Measurements from ENCODE around the gene ITGB7. TPM values are rescaled to one million over a fixed set of nuclear protein-coding genes. Genes with fewer than 3 reads are reported as not detected.

The ITGB7 gene
- total and polyA plus RNA-seq, 10 donors = 23.9 to 75.5 (median 55.8) TPM

DNA sequence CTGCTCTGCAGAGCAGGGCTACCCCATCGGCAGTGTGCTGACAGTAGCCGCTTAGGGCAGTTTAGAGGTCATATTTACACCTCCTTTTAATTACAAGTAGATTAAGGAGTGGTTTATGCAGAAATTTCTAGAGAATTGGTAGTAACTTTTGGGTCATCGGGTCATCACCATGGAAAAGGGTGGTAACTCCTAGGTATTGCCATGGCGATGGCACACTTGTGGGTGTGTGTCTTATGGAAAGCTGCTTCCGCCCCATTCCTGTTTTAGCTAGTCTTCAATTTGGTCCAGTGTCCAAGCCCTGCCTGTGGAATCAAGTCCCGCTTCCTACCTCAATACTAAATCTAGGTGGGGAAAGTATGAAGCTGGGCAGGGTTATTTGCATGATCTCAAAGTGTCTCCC, 56.0 kb downstream of the ITGB7 start:
- Histone ChIP-seq H3K27me3 (replicated peaks in 1 of 7) (no peaks in the 10 kb centered on the region), H3K9me3 (no peaks in the 10 kb centered on the region), H3K36me3 (no peaks in the 10 kb centered on the region), H3K4me3 (no peak overlapping the region), H3K27ac (no peak overlapping the region), H3K4me1 (no peaks in the 10 kb centered on the region)
- 89 to 96% (median 95%) methylated on average over 6 of the region's 6 CpGs for WGBS, 5 donors
- DNase-seq = no peak
- TF ChIP-seq POLR2AphosphoS5 (IDR thresholded peaks at IDR 0.05) (no peak), POLR2A (IDR thresholded peaks at IDR 0.05) (no peak)
- TF ChIP-seq, protein P1, sequence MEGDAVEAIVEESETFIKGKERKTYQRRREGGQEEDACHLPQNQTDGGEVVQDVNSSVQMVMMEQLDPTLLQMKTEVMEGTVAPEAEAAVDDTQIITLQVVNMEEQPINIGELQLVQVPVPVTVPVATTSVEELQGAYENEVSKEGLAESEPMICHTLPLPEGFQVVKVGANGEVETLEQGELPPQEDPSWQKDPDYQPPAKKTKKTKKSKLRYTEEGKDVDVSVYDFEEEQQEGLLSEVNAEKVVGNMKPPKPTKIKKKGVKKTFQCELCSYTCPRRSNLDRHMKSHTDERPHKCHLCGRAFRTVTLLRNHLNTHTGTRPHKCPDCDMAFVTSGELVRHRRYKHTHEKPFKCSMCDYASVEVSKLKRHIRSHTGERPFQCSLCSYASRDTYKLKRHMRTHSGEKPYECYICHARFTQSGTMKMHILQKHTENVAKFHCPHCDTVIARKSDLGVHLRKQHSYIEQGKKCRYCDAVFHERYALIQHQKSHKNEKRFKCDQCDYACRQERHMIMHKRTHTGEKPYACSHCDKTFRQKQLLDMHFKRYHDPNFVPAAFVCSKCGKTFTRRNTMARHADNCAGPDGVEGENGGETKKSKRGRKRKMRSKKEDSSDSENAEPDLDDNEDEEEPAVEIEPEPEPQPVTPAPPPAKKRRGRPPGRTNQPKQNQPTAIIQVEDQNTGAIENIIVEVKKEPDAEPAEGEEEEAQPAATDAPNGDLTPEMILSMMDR (IDR thresholded peaks at IDR 0.05 in 8 of 11, conservative IDR thresholded peaks at IDR 0.05 in 3 of 11) = no peak
- intact Hi-C loops (cut with DNase I; ENCODE audit: low total_unique reads) = no loop called here

DNA sequence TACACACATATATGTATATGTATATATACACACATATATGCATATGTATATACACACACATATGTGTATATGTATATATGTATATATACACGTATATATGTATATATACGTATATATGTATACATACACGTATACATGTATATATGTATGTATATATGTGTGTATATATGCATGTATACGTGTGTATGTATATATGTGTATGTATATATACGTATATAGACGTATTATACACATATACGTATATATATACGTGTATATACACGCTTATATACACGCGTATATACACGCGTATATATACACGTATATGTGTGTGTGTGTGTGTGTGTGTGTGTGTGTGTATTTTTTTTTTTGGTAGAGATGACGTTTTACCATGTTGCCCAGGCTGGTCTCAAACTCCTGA, 59.4 kb downstream of the ITGB7 start:
- TF ChIP-seq POLR2AphosphoS5 (IDR thresholded peaks at IDR 0.05) (no peak), POLR2A (IDR thresholded peaks at IDR 0.05) (no peak)
- TF ChIP-seq, protein P1 (IDR thresholded peaks at IDR 0.05 in 8 of 11, conservative IDR thresholded peaks at IDR 0.05 in 3 of 11) = no peak
- WGBS, 5 donors = 90 to 94% (median 93%) methylated on average over 15 of the region's 15 CpGs
- DNase-seq = no peak
- intact Hi-C loops (cut with DNase I; ENCODE audit: low total_unique reads) = no loop called here
- Histone ChIP-seq H3K4me3 (no peak overlapping the region), H3K36me3 (no peaks in the 10 kb centered on the region), H3K4me1 (no peaks in the 10 kb centered on the region), H3K27ac (no peak overlapping the region), H3K27me3 (replicated peaks in 1 of 7) (no peaks in the 10 kb centered on the region), H3K9me3 (no peaks in the 10 kb centered on the region)

DNA sequence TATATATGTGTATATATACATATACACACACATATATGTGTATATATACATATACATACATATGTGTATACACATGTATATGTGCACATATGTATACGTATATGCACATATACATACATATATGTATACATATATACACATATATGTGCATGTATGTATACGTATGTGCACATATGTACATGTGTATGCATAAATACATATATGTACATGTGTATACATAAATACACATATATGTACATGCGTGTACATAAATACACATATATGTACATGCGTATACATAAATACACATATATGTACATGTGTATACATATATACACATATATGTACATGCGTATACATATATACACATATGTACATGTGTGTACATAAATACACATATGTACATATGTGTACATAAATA, 59.9 kb downstream of the ITGB7 start:
- Histone ChIP-seq H3K36me3 (no peaks in the 10 kb centered on the region), H3K9me3 (no peaks in the 10 kb centered on the region), H3K4me1 (no peaks in the 10 kb centered on the region), H3K27me3 (replicated peaks in 1 of 7) (no peaks in the 10 kb centered on the region), H3K4me3 (no peak overlapping the region), H3K27ac (no peak overlapping the region)
- 89 to 94% (median 92%) methylated on average over 5 of the region's 5 CpGs for WGBS, 5 donors
- DNase-seq = no peak
- intact Hi-C loops (cut with DNase I; ENCODE audit: low total_unique reads) = no loop called here
- TF ChIP-seq, protein P1 (IDR thresholded peaks at IDR 0.05 in 8 of 11, conservative IDR thresholded peaks at IDR 0.05 in 3 of 11) = no peak
- no peak for TF ChIP-seq POLR2AphosphoS5 (IDR thresholded peaks at IDR 0.05)
- no peak for TF ChIP-seq POLR2A (IDR thresholded peaks at IDR 0.05)

DNA sequence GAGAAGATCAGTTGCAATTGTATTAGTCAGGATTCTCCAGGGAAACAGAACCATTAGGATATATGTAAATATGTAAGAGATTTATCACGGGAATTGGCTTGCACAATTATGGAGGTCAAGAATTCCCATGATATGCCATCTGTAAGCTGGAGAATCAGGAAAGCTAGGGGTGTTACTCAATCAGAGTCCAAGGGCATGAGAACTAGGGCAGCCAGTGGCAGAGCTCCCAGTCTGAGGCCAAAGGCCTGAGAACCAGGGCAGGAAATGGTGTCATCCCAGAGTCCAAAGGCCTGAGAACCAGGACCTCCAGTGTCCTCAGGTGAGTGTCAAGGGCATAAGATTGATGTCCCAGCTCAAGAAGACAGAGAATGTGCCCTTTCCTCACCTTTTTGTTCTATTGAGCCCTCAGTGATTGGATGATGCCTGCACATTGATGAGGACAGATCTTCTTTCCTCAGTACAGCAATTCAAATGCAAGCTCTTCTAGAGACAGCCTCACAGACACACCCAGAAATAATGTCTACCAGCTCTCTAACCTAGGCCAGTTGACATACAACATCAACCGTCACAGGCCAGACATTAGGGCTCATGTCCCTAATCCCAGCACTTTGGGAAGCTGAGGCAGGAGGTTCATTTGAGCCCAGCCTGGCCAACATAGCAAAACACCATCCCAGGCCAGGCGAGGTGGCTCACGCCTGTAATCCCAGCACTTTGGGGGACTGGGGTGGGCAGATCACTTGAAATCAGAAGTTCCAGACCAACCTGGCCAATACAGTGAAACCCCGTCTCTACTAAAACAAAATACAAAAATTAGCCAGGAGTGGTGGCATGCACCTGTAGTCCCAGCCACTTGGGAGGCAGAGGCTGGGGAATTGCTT, 61.4 kb downstream of the ITGB7 start:
- no peak overlapping the region for H3K27ac ChIP-seq
- H3K4me1 ChIP-seq = no peaks in the 10 kb centered on the region
- intact Hi-C loops (cut with DNase I; ENCODE audit: low total_unique reads) = no loop called here
- no peak for DNase-seq
- no peaks in the 10 kb centered on the region for H3K27me3 ChIP-seq (replicated peaks in 1 of 7)
- 83 to 93% (median 87%) methylated on average over 3 to 5 of the region's 5 CpGs for WGBS, 5 donors
- H3K36me3 ChIP-seq = no peaks in the 10 kb centered on the region
- H3K9me3 ChIP-seq = no peaks in the 10 kb centered on the region
- TF ChIP-seq POLR2AphosphoS5 (IDR thresholded peaks at IDR 0.05) (no peak), POLR2A (IDR thresholded peaks at IDR 0.05) (no peak)
- TF ChIP-seq, protein P1 (IDR thresholded peaks at IDR 0.05 in 8 of 11, conservative IDR thresholded peaks at IDR 0.05 in 3 of 11) = no peak
- H3K4me3 ChIP-seq = no peak overlapping the region
